HEK293 (cell line): ENCODE measurements around the gene NR2C2.

Experiments
- CTCF ChIA-PET: fragments of 350-600 bp; formaldehyde crosslinking; extraction: SDS; loops from one replicate; lab custom pipeline; 2021; ENCODE audit warnings: antibody characterized with exemption; lab: Yijun Ruan, JAX
- POLR2A ChIA-PET: fragments of 300-600 bp; formaldehyde crosslinking; extraction: SDS; loops from one replicate; lab custom pipeline; 2020; ENCODE audit warnings: antibody characterized with exemption, inconsistent platforms; lab: Yijun Ruan, JAX
- H3K27ac ChIP-seq: fragments of 200-500 bp; sonication (Bioruptor generic); 2 replicates; pipeline ENCODE4 v1.5.1; 2014; ENCODE audit warnings: low read depth, low read length, control low read depth, inconsistent platforms; ENCODE audit errors: extremely low read depth
- H3K36me3 ChIP-seq, 2 experiments: fragments of 200-500 bp in 1 of 2; sonication (Bioruptor generic) in 1 of 2; 1 replicate in 1 of 2; 2 replicates in 1 of 2; pipeline ENCODE4 v1.5.1; 2014 to 2017; ENCODE audit warnings: inconsistent platforms in 2 of 2, low read length in 2 of 2; ENCODE audit not compliant: control insufficient read depth in 2 of 2, insufficient read depth in 1 of 2
- H3K4me1 ChIP-seq: fragments of 200-500 bp; sonication (Bioruptor generic); 2 replicates; pipeline ENCODE4 v1.5.1; 2014; ENCODE audit warnings: mild to moderate bottlenecking, low read length, inconsistent platforms; ENCODE audit not compliant: control insufficient read depth, insufficient read depth
- H3K4me3 ChIP-seq: 2 replicates; pipeline ENCODE4 v1.5.1; 2011; ENCODE audit warnings: low read depth, mild to moderate bottlenecking, control low read depth, low read length, moderate library complexity
- H3K9me3 ChIP-seq: fragments of 200-500 bp; sonication (Bioruptor generic); 2 replicates; pipeline ENCODE4 v1.5.1; 2014; ENCODE audit warnings: low read depth, low read length, inconsistent platforms; ENCODE audit not compliant: control insufficient read depth, insufficient read depth
- BCL11A ChIP-seq: fragments of 450-650 bp; formaldehyde crosslinking; IDR thresholded peaks from 2 replicates; pipeline ENCODE4 v1.5.1; 2016; ENCODE audit warnings: low read depth, missing biosample characterization, missing genetic modification characterization
- GLIS1 ChIP-seq: fragments of 450-650 bp; formaldehyde crosslinking; IDR thresholded peaks from 2 replicates; pipeline ENCODE4 v1.5.1; 2016; ENCODE audit warnings: missing biosample characterization, missing genetic modification characterization
- PATZ1 ChIP-seq: fragments of 450-650 bp; formaldehyde crosslinking; IDR thresholded peaks from 2 replicates; pipeline ENCODE4 v1.5.1; 2016; ENCODE audit warnings: missing biosample characterization, missing genetic modification characterization
- RBAK ChIP-seq: fragments of 450-650 bp; formaldehyde crosslinking; IDR thresholded peaks from 2 replicates; pipeline ENCODE4 v1.5.1; 2016; ENCODE audit warnings: missing biosample characterization, missing genetic modification characterization
- REST ChIP-seq: fragments of 450-650 bp; formaldehyde crosslinking; IDR thresholded peaks from 2 replicates; pipeline ENCODE4 v1.5.1; 2016; ENCODE audit warnings: missing biosample characterization, missing genetic modification characterization
- SP2 ChIP-seq: fragments of 450-650 bp; formaldehyde crosslinking; IDR thresholded peaks from 2 replicates; pipeline ENCODE4 v1.5.1; 2016; ENCODE audit warnings: missing biosample characterization, missing genetic modification characterization
- YY1 ChIP-seq: fragments of 450-650 bp; formaldehyde crosslinking; IDR thresholded peaks from 2 replicates; pipeline ENCODE4 v1.5.1; 2018; ENCODE audit warnings: missing biosample characterization, missing genetic modification characterization
- ZBTB48 ChIP-seq: fragments of 450-650 bp; formaldehyde crosslinking; IDR thresholded peaks from 2 replicates; pipeline ENCODE4 v1.5.1; 2016; ENCODE audit warnings: missing biosample characterization, missing genetic modification characterization
- ZBTB7A ChIP-seq: fragments of 450-650 bp; formaldehyde crosslinking; IDR thresholded peaks from 2 replicates; pipeline ENCODE4 v1.5.1; 2016; ENCODE audit warnings: low read depth, missing biosample characterization, missing genetic modification characterization
- ZFP3 ChIP-seq: fragments of 450-650 bp; formaldehyde crosslinking; IDR thresholded peaks from 2 replicates; pipeline ENCODE4 v1.5.1; 2016; ENCODE audit warnings: low read depth, missing biosample characterization, missing genetic modification characterization
- ZNF10 ChIP-seq: fragments of 450-650 bp; formaldehyde crosslinking; IDR thresholded peaks from 2 replicates; pipeline ENCODE4 v1.5.1; 2017; ENCODE audit warnings: missing biosample characterization, missing genetic modification characterization
- ZNF112 ChIP-seq: fragments of 450-650 bp; formaldehyde crosslinking; IDR thresholded peaks from 2 replicates; pipeline ENCODE4 v1.5.0; 2017; ENCODE audit warnings: missing biosample characterization, missing genetic modification characterization
- ZNF148 ChIP-seq: fragments of 450-650 bp; formaldehyde crosslinking; IDR thresholded peaks from 2 replicates; pipeline ENCODE4 v1.5.0; 2017; ENCODE audit warnings: missing biosample characterization, missing genetic modification characterization, borderline replicate concordance
- ZNF184 ChIP-seq: fragments of 450-650 bp; IDR thresholded peaks from 2 replicates; pipeline ENCODE4 v1.5.1; 2018; ENCODE audit warnings: missing biosample characterization, mild to moderate bottlenecking, missing genetic modification characterization
- ZNF211 ChIP-seq: fragments of 450-650 bp; formaldehyde crosslinking; IDR thresholded peaks from 2 replicates; pipeline ENCODE4 v1.5.1; 2016; ENCODE audit warnings: low read depth, missing biosample characterization, missing genetic modification characterization
- ZNF274 ChIP-seq, 2 experiments: fragments of 200-500 bp in 1 of 2; fragments of 450-650 bp in 1 of 2; sonication (Bioruptor generic) in 1 of 2; formaldehyde crosslinking in 1 of 2; IDR thresholded peaks; 2 replicates each; pipeline versions ENCODE4 v1.5.1 to v1.6.1; 2014 to 2016; ENCODE audit warnings: borderline replicate concordance in 1 of 2, inconsistent platforms in 1 of 2, low read length in 1 of 2, missing biosample characterization in 1 of 2, missing genetic modification characterization in 1 of 2
- ZNF292 ChIP-seq: fragments of 450-650 bp; formaldehyde crosslinking; IDR thresholded peaks from 2 replicates; pipeline ENCODE4 v1.5.1; 2016; ENCODE audit warnings: low read depth, missing biosample characterization, missing genetic modification characterization, borderline replicate concordance
- ZNF416 ChIP-seq: fragments of 450-650 bp; formaldehyde crosslinking; IDR thresholded peaks from 2 replicates; pipeline ENCODE4 v1.5.1; 2016; ENCODE audit warnings: missing biosample characterization, missing genetic modification characterization
- ZNF433 ChIP-seq: fragments of 450-650 bp; formaldehyde crosslinking; IDR thresholded peaks from 2 replicates; pipeline ENCODE4 v1.5.1; 2016; ENCODE audit warnings: missing biosample characterization, missing genetic modification characterization, low read depth
- ZNF555 ChIP-seq: fragments of 450-650 bp; formaldehyde crosslinking; conservative IDR thresholded peaks from 2 replicates; pipeline ENCODE4 v1.5.1; 2017; ENCODE audit warnings: missing biosample characterization, mild to moderate bottlenecking, missing genetic modification characterization, inconsistent platforms
- ZNF621 ChIP-seq: fragments of 450-650 bp; formaldehyde crosslinking; IDR thresholded peaks from 2 replicates; pipeline ENCODE4 v1.5.1; 2017; ENCODE audit warnings: missing biosample characterization, missing genetic modification characterization
- ZNF624 ChIP-seq: fragments of 450-650 bp; formaldehyde crosslinking; IDR thresholded peaks from 2 replicates; pipeline ENCODE4 v1.5.1; 2017; ENCODE audit warnings: missing biosample characterization, missing genetic modification characterization
- ZNF626 ChIP-seq: fragments of 450-650 bp; sonication (Bioruptor Pico); formaldehyde crosslinking; IDR thresholded peaks from 2 replicates; pipeline ENCODE4 v1.5.1; 2018; ENCODE audit warnings: missing biosample characterization, missing genetic modification characterization, inconsistent platforms
- ZNF629 ChIP-seq: fragments of 450-650 bp; formaldehyde crosslinking; IDR thresholded peaks from 2 replicates; pipeline ENCODE4 v1.5.1; 2017; ENCODE audit warnings: missing biosample characterization, missing genetic modification characterization
- ZNF654 ChIP-seq: fragments of 450-650 bp; formaldehyde crosslinking; IDR thresholded peaks from 2 replicates; pipeline ENCODE4 v1.5.1; 2016; ENCODE audit warnings: low read depth, missing biosample characterization, missing genetic modification characterization
- ZNF658 ChIP-seq: fragments of 450-650 bp; formaldehyde crosslinking; IDR thresholded peaks from 2 replicates; pipeline ENCODE4; 2016; ENCODE audit warnings: missing biosample characterization, missing genetic modification characterization
- ZSCAN23 ChIP-seq: fragments of 450-650 bp; formaldehyde crosslinking; IDR thresholded peaks from 2 replicates; pipeline ENCODE4 v1.5.1; 2016; ENCODE audit warnings: missing biosample characterization, missing genetic modification characterization

The NR2C2 gene

GRCh38 chr3:15007681-15008141 lies 60.3 kb downstream of the NR2C2 start (continued):
- TF ChIP-seq REST (tag by site-specific recombination), result no peak
- no peak for TF ChIP-seq ZNF621 (tag by site-specific recombination)

GRCh38 chr3:15009167-15009566 lies 61.8 kb downstream of the NR2C2 start:
- ChIA-PET POLR2A (no interaction called here), CTCF (no interaction called here)
- no peak overlapping the region for H3K27ac ChIP-seq
- no peaks in the 10 kb centered on the region for H3K4me1 ChIP-seq
- no peak for TF ChIP-seq ZNF624 (tag by site-specific recombination)
- TF ChIP-seq ZNF10, result no peak
- TF ChIP-seq ZNF274 (IDR thresholded peaks at IDR 0.05; ENCODE audit: low read length), result no peak
- TF ChIP-seq ZNF274 (tag by site-specific recombination; IDR thresholded peaks at IDR 0.05; ENCODE audit: borderline replicate concordance), result no peak
- TF ChIP-seq YY1 (tag by site-specific recombination), result no peak
- no peak for TF ChIP-seq RBAK
- no peak for TF ChIP-seq ZNF148 (tag by site-specific recombination)
- TF ChIP-seq ZNF658 (tag by site-specific recombination), result no peak
- no peak for TF ChIP-seq ZNF654 (tag by site-specific recombination)
- no peak for TF ChIP-seq ZNF555 (tag by site-specific recombination)
- TF ChIP-seq PATZ1, result no peak
- TF ChIP-seq ZBTB48 (tag by site-specific recombination), result no peak
- no peak for TF ChIP-seq ZSCAN23 (tag by site-specific recombination)
- TF ChIP-seq ZNF629, result no peak
- H3K4me3 ChIP-seq, result no peak overlapping the region
- H3K9me3 ChIP-seq, result no peaks in the 10 kb centered on the region
- peaks cover 9 to 46% of the 10 kb centered on the region in 2 experiments for H3K36me3 ChIP-seq

- no peaks in the 10 kb centered on the region for H3K9me3 ChIP-seq
- no peak overlapping the region for H3K4me3 ChIP-seq
- no peaks in the 10 kb centered on the region for H3K4me1 ChIP-seq
- ChIA-PET CTCF (interaction anchor here (0.9 to 1.0 kb wide), 2 partner anchors 84 to 830 kb away, joined by 3 to 4 read pairs; no protein-coding TSS in a partner anchor), POLR2A (no interaction called here)
- H3K27ac ChIP-seq, result no peak overlapping the region
- peaks cover 13 to 58% of the 10 kb centered on the region in 2 experiments for H3K36me3 ChIP-seq
- no peak for TF ChIP-seq ZBTB7A (tag by site-specific recombination)
- TF ChIP-seq ZNF416 (tag by site-specific recombination), result no peak
- TF ChIP-seq ZNF112 (tag by site-specific recombination), result no peak
- TF ChIP-seq ZNF184 (tag by site-specific recombination), result no peak
- no peak for TF ChIP-seq ZNF433 (tag by site-specific recombination)
- no peak for TF ChIP-seq ZNF211 (tag by site-specific recombination)
- TF ChIP-seq ZNF626 (tag by site-specific recombination), result no peak
- no peak for TF ChIP-seq BCL11A
- TF ChIP-seq ZFP3 (tag by site-specific recombination), result no peak
- TF ChIP-seq ZNF292 (tag by site-specific recombination), result no peak
- TF ChIP-seq SP2 (tag by site-specific recombination), result no peak
- no peak for TF ChIP-seq GLIS1
Observed at GRCh38 chr3:15010664-15011063, 63.3 kb downstream of the NR2C2 start.
